ENCODE data around the gene MPDZ.

The MPDZ gene

DNA sequence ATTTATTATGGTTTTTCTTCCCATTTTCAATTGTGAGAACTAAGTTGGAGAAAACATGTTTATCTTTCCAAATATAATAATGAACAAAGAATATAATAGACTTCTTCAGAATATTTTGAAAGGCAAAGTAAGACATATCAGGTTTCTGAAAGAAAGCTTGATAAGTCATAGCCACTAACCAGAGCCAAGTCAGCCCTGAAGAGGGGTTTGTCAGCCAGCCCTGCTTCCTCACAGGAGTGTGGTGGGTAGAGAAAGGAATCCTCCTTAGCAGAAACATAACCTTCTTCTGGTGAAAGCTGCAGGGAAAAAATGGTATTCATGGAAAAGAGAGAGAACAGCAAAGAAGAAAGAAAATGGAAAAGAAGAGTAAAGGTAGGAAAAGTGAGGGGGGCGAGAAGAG lies 93.4 kb downstream of the MPDZ start:
- Histone ChIP-seq H3K9me3 (ENCODE audit: control insufficient read depth, low read length) (no peaks in the 10 kb centered on the region), H3K4me1 (peaks cover 5% of the 10 kb centered on the region), H3K9ac (no peak overlapping the region), H3K27ac (no peak overlapping the region), H3K27me3 (ENCODE audit: control insufficient read depth, insufficient read depth, low read length) (no peaks in the 10 kb centered on the region), H3K36me3 (ENCODE audit: control insufficient read depth, insufficient read depth, low read length) (no peaks in the 10 kb centered on the region), H3K4me2 (ENCODE audit: low read length) (no peak overlapping the region), H3K79me2 (no peaks in the 10 kb centered on the region), H3K4me3 (ENCODE audit: low read depth, low read length) (no peak overlapping the region), H2AFZ (no peak overlapping the region)
- TF ChIP-seq, protein P1, sequence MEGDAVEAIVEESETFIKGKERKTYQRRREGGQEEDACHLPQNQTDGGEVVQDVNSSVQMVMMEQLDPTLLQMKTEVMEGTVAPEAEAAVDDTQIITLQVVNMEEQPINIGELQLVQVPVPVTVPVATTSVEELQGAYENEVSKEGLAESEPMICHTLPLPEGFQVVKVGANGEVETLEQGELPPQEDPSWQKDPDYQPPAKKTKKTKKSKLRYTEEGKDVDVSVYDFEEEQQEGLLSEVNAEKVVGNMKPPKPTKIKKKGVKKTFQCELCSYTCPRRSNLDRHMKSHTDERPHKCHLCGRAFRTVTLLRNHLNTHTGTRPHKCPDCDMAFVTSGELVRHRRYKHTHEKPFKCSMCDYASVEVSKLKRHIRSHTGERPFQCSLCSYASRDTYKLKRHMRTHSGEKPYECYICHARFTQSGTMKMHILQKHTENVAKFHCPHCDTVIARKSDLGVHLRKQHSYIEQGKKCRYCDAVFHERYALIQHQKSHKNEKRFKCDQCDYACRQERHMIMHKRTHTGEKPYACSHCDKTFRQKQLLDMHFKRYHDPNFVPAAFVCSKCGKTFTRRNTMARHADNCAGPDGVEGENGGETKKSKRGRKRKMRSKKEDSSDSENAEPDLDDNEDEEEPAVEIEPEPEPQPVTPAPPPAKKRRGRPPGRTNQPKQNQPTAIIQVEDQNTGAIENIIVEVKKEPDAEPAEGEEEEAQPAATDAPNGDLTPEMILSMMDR (IDR thresholded peaks at IDR 0.05): no peak

DNA sequence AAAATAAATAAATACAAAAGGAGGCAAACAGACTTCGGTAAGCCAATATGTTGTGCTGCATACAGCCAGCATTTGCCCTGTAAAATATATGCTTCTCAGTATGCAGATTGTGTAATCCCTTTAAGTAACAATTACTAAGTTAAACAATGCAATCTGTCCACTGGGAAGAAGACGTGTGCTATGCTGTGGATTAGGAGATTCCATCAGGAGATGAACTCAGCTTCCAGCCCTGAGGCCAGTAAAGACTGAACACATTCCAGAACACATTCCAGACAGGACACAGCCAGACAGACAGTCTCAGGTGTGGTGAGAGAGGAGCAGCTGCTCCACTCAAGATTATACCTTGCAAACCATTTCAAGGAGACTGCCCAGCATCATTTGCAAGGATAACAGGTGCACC lies 97.8 kb downstream of the MPDZ start:
- Histone ChIP-seq H3K36me3 (ENCODE audit: control insufficient read depth, insufficient read depth, low read length) (no peaks in the 10 kb centered on the region), H3K9me3 (ENCODE audit: control insufficient read depth, low read length) (no peaks in the 10 kb centered on the region), H3K79me2 (no peaks in the 10 kb centered on the region), H3K4me3 (ENCODE audit: low read depth, low read length) (no peak overlapping the region), H2AFZ (no peak overlapping the region), H3K4me1 (no peaks in the 10 kb centered on the region), H3K27me3 (ENCODE audit: control insufficient read depth, insufficient read depth, low read length) (no peaks in the 10 kb centered on the region), H3K9ac (no peak overlapping the region), H3K27ac (no peak overlapping the region), H3K4me2 (ENCODE audit: low read length) (no peak overlapping the region)
- TF ChIP-seq, protein P1 (IDR thresholded peaks at IDR 0.05): no peak

DNA sequence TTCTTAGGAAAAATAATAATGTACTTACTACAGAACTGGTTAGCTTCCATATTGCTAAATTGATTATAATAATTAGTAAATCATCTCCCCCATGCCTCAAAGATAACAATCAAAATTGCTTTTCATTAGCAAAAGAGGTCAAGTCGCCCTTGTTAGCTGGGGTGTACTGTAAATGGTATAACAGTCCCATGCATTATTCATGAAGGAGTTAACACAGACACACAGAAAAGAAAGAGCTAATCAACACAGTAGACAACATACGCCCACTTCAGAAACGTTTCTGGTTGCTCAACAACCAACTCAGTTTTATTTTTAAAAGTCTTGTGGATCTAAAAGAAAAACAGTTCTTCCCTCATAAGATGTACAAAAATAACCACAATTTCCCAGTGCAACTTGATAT lies 100.2 kb downstream of the MPDZ start:
- Histone ChIP-seq H3K27ac (no peak overlapping the region), H3K4me2 (ENCODE audit: low read length) (no peak overlapping the region), H3K36me3 (ENCODE audit: control insufficient read depth, insufficient read depth, low read length) (no peaks in the 10 kb centered on the region), H3K9ac (no peak overlapping the region), H3K4me1 (no peaks in the 10 kb centered on the region), H3K4me3 (ENCODE audit: low read depth, low read length) (no peak overlapping the region), H3K79me2 (no peaks in the 10 kb centered on the region), H2AFZ (no peak overlapping the region), H3K27me3 (ENCODE audit: control insufficient read depth, insufficient read depth, low read length) (no peaks in the 10 kb centered on the region), H3K9me3 (ENCODE audit: control insufficient read depth, low read length) (no peaks in the 10 kb centered on the region)
- TF ChIP-seq, protein P1 (IDR thresholded peaks at IDR 0.05): no peak

DNA sequence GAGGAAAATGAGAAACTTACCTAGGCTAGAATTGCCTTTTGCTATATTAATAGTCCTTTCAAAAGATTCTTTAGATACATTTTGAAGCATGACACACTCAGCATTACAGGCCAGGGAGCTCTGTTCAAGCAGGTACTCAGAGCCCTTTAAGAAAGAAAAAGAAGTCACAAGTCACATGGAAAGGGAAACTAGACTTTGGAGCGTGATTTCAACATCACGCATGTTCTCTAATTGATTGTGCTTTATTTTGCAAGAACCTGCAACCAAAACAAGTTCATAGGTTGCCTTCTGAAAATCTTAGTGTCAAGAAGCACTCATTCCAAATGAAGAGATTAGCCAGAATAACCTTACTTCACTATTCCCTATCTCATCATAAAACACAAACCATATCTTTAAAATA lies 103.8 kb downstream of the MPDZ start:
- no peak overlapping the region for H3K4me3 ChIP-seq (ENCODE audit: low read depth, low read length)
- H3K9me3 ChIP-seq (ENCODE audit: control insufficient read depth, low read length): no peaks in the 10 kb centered on the region
- no peak overlapping the region for H2AFZ ChIP-seq
- no peaks in the 10 kb centered on the region for H3K4me1 ChIP-seq
- no peak overlapping the region for H3K9ac ChIP-seq
- no peak overlapping the region for H3K27ac ChIP-seq
- no peaks in the 10 kb centered on the region for H3K79me2 ChIP-seq
- TF ChIP-seq, protein P1 (IDR thresholded peaks at IDR 0.05): no peak
- H3K4me2 ChIP-seq (ENCODE audit: low read length): no peak overlapping the region
- no peaks in the 10 kb centered on the region for H3K27me3 ChIP-seq (ENCODE audit: control insufficient read depth, insufficient read depth, low read length)
- no peaks in the 10 kb centered on the region for H3K36me3 ChIP-seq (ENCODE audit: control insufficient read depth, insufficient read depth, low read length)

DNA sequence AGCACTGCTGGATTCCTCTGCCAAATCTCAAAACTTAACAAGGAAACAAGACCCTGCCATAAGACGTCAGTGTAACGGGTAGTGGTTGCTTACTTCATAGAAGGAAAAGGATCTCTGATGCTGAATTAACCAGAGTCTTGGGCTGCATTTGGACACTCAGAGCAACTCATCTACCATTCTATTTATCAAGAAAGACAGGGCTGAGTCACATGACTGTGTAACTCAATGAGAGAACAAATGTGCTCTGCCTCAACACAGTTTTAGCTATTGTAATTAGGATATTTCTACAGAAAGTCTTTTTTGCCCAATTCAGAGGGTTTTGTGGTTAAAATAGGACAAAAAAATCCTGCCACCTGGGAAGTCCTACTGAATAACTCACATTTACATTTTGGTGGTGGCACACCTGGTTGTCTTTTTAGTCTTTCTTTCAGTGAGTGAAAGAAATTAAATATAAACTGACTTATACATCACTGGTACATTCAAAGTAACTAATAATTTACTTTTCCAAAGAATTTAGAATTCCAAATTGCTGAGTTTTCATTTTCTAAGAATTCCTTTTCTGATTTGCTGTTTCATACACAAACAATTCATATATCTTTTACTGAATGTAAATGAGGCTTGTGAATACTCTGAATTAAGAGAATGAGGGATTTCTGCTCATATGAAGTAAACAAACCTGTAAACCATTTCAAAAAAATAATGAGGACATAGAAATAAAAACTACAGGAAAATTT lies 104.4 kb downstream of the MPDZ start:
- H3K36me3 ChIP-seq (ENCODE audit: control insufficient read depth, insufficient read depth, low read length): no peaks in the 10 kb centered on the region
- H3K79me2 ChIP-seq: no peaks in the 10 kb centered on the region
- H3K9me3 ChIP-seq (ENCODE audit: control insufficient read depth, low read length): no peaks in the 10 kb centered on the region
- no peak overlapping the region for H3K9ac ChIP-seq
- H3K27me3 ChIP-seq (ENCODE audit: control insufficient read depth, insufficient read depth, low read length): no peaks in the 10 kb centered on the region
- H2AFZ ChIP-seq: no peak overlapping the region
- H3K27ac ChIP-seq: no peak overlapping the region
- no peak overlapping the region for H3K4me2 ChIP-seq (ENCODE audit: low read length)
- no peaks in the 10 kb centered on the region for H3K4me1 ChIP-seq
- no peak overlapping the region for H3K4me3 ChIP-seq (ENCODE audit: low read depth, low read length)
- TF ChIP-seq, protein P1 (IDR thresholded peaks at IDR 0.05): no peak
